ENCODE measurements around the gene ACTMAP.

The ACTMAP gene

DNA sequence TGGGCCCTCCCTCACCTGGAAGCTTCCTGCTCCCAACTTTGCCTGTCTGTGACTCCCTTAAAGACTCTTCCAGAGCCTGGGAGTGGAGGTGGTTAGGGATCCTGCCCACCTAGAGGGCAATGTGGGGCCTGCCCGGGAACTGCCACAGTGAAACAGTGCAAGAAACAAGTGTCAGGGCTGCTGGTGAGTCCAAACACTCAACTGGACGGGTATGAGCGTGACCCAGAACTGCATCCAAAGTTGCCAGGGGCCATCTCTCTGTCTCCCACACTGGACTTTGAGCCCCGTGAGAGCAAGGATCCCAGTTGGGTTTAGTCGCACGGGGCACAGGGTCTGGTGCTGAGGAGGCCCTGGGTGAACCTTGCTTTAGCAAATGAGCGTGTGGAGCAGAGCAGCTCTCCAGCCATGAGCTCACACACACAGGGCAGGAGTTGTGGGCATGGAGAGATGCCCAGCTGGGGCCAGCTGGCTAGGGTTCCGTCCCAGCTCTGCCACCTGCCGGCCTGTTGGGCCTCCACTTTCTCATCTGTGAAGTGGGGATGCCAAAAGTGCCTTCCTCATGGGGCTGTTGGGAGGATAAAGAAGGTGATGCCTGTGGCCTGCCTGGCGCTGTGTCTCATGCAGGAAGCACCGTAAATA lies 57.0 kb downstream of the ACTMAP start:
- no peak for DNase-seq (ENCODE audit: low spot score)

DNA sequence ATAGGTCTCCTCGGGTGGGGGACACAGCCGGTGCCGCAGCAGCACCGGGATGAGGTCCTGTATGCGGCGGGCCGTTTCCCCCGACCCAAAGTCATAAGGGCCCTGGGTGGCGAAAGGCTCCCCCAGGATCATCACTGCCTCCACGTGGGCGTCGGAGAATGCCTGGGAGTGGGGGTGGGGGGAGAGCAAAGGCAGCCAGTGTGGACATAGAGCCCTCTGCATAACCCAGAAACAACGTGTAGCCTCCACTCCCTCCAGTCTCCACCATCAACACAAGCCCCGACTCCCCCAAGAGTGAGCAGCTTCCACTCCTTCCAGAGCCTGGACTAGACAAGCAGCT lies 58.1 kb downstream of the ACTMAP start:
- DNase-seq (ENCODE audit: low spot score): no peak

DNA sequence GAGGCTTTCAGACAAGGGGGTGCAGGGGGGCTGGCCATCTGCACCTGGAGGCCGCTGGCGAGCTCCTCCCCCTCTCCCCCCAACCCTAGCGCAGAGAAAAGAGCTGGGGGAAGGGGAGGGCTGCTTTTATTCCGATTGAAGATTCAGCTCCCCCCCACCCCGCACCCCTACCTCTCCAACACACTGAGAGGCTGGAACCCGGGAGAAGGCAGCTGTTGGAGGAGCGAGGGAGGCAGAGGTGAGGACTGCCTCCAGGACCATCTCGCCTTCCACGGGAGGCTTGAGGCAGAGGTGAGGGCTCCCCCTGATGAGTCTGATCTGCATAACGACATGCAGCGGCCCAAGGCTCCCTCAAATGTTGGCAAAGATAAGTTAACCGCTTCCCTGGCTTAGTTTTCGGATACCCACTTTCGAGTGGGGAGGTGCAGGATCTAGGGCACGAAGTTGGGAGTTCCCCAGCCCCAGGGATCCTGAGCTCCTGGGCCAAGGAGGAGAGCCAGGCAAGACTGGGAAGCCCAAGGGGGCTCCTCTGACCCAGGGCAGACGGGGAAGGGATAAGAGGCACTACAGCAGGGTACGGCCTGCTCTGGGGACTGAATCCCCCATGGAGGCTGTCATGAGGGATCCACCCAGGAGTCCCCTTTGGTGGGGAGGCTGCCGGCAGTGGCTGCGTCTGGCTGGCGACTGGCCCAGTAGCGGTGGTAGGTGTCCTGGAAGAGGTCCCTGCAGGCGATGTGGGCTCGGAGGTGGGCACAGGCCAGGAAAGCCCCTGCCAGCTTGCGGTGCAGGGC lies 58.7 kb downstream of the ACTMAP start:
- DNase-seq (ENCODE audit: low spot score): no peak

Data from kidney tubule cell (primary cell).